OCI-LY7 (cell line): Measurements from ENCODE around the gene SIX1. TPM values are rescaled to one million over a fixed set of nuclear protein-coding genes. Genes with fewer than 3 reads are reported as not detected.

ENCODE experiments used
- BruUV-seq: library from RNA; stranded (reverse); fragments of 400-500 nt; replicated peaks from 2 replicates; lab custom pipeline; 2021; lab: Mats Ljungman, UMichigan
- CTCF ChIA-PET: fragments of 300-600 bp; sonication (Branson Sonifier 250); formaldehyde crosslinking; loops from one replicate; lab custom pipeline; 2022; ENCODE audit warnings: antibody characterized with exemption; ENCODE audit not compliant: unreplicated experiment; lab: Charles Lee
- POLR2A ChIA-PET: fragments of 300-600 bp; sonication (Branson Sonifier 250); formaldehyde crosslinking; loops from one replicate; lab custom pipeline; 2022; ENCODE audit warnings: antibody characterized with exemption; lab: Charles Lee
- DNase-seq: peaks from one replicate; pipeline ENCODE4 v3.0.0-alpha.2; 2015; ENCODE audit warnings: low spot score
- H2AFZ ChIP-seq: fragments of 200-600 bp; sonication (generic), shearing (Covaris generic); 2 replicates; pipeline ENCODE4 v1.6.1; 2014; ENCODE audit warnings: mild to moderate bottlenecking, antibody characterized with exemption, low read length, moderate library complexity
- H3K27ac ChIP-seq: fragments of 200-600 bp; sonication (generic); 2 replicates; pipeline ENCODE4 v1.5.1; 2014; ENCODE audit warnings: mixed run types, low read depth, mild to moderate bottlenecking, moderate library complexity, low read length, inconsistent platforms; ENCODE audit not compliant: poor library complexity, severe bottlenecking
- H3K36me3 ChIP-seq: fragments of 200-600 bp; sonication (generic); 2 replicates; pipeline ENCODE4 v1.6.1; 2014; ENCODE audit warnings: mild to moderate bottlenecking, antibody characterized with exemption, low read length, moderate library complexity, mixed read lengths; ENCODE audit not compliant: insufficient read depth
- H3K4me1 ChIP-seq: fragments of 200-600 bp; sonication (generic); 2 replicates; pipeline ENCODE4 v1.5.1; 2014; ENCODE audit warnings: mild to moderate bottlenecking, low read length; ENCODE audit not compliant: insufficient read depth, poor library complexity, severe bottlenecking
- H3K4me2 ChIP-seq: fragments of 200-600 bp; sonication (generic); 2 replicates; pipeline ENCODE4 v1.6.1; 2014; ENCODE audit warnings: mild to moderate bottlenecking, low read length
- H3K4me3 ChIP-seq: fragments of 200-600 bp; sonication (generic); 2 replicates; pipeline ENCODE4 v1.5.1; 2014; ENCODE audit warnings: mild to moderate bottlenecking, low read depth, low read length; ENCODE audit not compliant: poor library complexity, severe bottlenecking
- H3K79me2 ChIP-seq: fragments of 200-600 bp; sonication (generic); 2 replicates; pipeline ENCODE4 v1.6.1; 2016; ENCODE audit warnings: low read depth, mild to moderate bottlenecking, low read length, moderate library complexity, mixed read lengths; ENCODE audit not compliant: insufficient read depth
- H3K9me2 ChIP-seq: fragments of 200-600 bp; sonication (generic); 2 replicates; pipeline ENCODE4 v1.6.1; 2016; ENCODE audit warnings: mild to moderate bottlenecking, low read length, mixed read lengths; ENCODE audit not compliant: insufficient read depth
- H3K9me3 ChIP-seq: fragments of 200-600 bp; sonication (generic); 2 replicates; pipeline ENCODE4 v1.6.1; 2014; ENCODE audit warnings: mild to moderate bottlenecking, mixed run types, low read length, mixed read lengths
- H4K20me1 ChIP-seq: fragments of 200-600 bp; sonication (generic); 2 replicates; pipeline ENCODE4 v1.6.1; 2014; ENCODE audit warnings: mild to moderate bottlenecking, antibody characterized with exemption, low read length, moderate library complexity, mixed read lengths; ENCODE audit not compliant: insufficient read depth
- EZH2phosphoT487 ChIP-seq: fragments of 200-600 bp; sonication (generic); IDR thresholded peaks from 2 replicates; pipeline ENCODE4 v1.6.1; 2018; ENCODE audit warnings: low read depth, borderline replicate concordance, mild to moderate bottlenecking, mixed run types, antibody characterized with exemption, low read length, moderate library complexity, mixed read lengths
- intact Hi-C: fragments of 100-400 bp; cut with micrococcal nuclease; formaldehyde crosslinking; loops from one replicate; pipeline ENCODE4 v1.10.0; 2022; ENCODE audit not compliant: unreplicated experiment
- total RNA-seq, 2 experiments: library from RNA; depleted of rRNA in 1 of 2; stranded (reverse); fragments of >200 nt in 1 of 2; shearing (Covaris generic) in 1 of 2; gene quantifications; 2 replicates each; pipeline ENCODE4 v1.2.3, GENCODE V29; 2014 to 2022
- TF ChIP-seq, protein P1 (sequence below): fragments of 200-600 bp; sonication (generic); conservative IDR thresholded peaks from 2 replicates; pipeline ENCODE4 v1.5.1; 2014; ENCODE audit warnings: mild to moderate bottlenecking, antibody characterized with exemption, low read length, moderate library complexity, mixed read lengths

SIX1 gene
- total RNA-seq, 2 experiments from 2014 or later = 0.35 to 2.9 TPM

DNA sequence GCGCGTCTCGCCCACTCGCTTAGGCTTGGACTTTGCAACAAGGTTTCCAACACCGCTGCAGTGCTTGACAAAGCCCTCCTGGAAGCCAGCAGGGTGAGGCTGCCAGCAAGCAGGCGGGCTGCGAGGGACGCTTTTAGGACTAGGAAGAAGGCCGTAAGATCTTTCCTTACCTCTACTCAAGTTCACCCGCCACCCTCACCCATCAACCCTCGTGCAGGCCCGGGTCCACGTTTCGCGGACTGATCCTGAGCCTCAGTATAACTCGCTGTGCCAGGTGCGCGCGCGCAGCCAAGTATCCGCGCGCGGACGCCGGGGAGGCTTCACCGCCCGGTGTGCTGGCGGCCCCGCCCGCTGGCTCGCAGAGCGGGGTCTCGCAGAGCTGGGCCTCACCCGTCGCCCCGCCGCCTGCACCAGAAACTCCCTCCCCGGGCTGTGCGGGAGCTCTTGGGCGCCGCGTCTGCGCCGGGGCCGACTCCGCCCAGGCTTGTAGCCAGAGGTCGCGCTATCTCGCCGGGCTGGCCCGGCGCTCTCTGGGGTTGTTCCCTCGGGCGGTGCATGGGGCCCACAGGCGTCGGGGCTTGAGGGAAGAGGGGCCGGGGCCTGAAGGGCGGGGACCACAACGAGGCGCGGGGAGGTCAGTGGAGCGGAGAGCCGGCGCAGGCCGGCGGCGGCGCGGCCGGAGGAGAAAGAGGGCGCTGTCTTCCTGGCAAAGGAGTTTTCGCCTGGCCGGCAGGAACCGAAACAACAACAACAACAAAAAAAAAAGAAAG, 7.6 kb upstream of the SIX1 start:
- no peaks in the 10 kb centered on the region for H3K36me3 ChIP-seq
- H3K27ac ChIP-seq = peak overlapping the region; percentile 68
- H3K79me2 ChIP-seq = no peaks in the 10 kb centered on the region
- intact Hi-C loops = loop anchor here (1.0 to 2.0 kb wide), 3 partner anchors 78 to 368 kb away; partner anchors contain the start of genes MNAT1, SLC38A6 and TRMT5
- ChIA-PET POLR2A (interaction anchor here (0.6 to 1.4 kb wide), 3 partner anchors 12 to 370 kb away, joined by 4 to 6 read pairs (median 4); no protein-coding TSS in a partner anchor), CTCF (no interaction called here)
- peak; percentile 94 for DNase-seq
- H4K20me1 ChIP-seq = no peaks in the 10 kb centered on the region
- peak overlapping the region; percentile 99 for H2AFZ ChIP-seq
- H3K4me3 ChIP-seq = peak overlapping the region; percentile 70
- H3K4me1 ChIP-seq = peaks cover 37% of the 10 kb centered on the region
- no peaks in the 10 kb centered on the region for H3K9me3 ChIP-seq
- peak overlapping the region; percentile 96 for H3K4me2 ChIP-seq
- H3K9me2 ChIP-seq = no peaks in the 10 kb centered on the region
- BruUV-seq = no TSS peak
- TF ChIP-seq, protein P1, sequence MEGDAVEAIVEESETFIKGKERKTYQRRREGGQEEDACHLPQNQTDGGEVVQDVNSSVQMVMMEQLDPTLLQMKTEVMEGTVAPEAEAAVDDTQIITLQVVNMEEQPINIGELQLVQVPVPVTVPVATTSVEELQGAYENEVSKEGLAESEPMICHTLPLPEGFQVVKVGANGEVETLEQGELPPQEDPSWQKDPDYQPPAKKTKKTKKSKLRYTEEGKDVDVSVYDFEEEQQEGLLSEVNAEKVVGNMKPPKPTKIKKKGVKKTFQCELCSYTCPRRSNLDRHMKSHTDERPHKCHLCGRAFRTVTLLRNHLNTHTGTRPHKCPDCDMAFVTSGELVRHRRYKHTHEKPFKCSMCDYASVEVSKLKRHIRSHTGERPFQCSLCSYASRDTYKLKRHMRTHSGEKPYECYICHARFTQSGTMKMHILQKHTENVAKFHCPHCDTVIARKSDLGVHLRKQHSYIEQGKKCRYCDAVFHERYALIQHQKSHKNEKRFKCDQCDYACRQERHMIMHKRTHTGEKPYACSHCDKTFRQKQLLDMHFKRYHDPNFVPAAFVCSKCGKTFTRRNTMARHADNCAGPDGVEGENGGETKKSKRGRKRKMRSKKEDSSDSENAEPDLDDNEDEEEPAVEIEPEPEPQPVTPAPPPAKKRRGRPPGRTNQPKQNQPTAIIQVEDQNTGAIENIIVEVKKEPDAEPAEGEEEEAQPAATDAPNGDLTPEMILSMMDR = peak; percentile 81
- no peak for TF ChIP-seq EZH2phosphoT487

DNA sequence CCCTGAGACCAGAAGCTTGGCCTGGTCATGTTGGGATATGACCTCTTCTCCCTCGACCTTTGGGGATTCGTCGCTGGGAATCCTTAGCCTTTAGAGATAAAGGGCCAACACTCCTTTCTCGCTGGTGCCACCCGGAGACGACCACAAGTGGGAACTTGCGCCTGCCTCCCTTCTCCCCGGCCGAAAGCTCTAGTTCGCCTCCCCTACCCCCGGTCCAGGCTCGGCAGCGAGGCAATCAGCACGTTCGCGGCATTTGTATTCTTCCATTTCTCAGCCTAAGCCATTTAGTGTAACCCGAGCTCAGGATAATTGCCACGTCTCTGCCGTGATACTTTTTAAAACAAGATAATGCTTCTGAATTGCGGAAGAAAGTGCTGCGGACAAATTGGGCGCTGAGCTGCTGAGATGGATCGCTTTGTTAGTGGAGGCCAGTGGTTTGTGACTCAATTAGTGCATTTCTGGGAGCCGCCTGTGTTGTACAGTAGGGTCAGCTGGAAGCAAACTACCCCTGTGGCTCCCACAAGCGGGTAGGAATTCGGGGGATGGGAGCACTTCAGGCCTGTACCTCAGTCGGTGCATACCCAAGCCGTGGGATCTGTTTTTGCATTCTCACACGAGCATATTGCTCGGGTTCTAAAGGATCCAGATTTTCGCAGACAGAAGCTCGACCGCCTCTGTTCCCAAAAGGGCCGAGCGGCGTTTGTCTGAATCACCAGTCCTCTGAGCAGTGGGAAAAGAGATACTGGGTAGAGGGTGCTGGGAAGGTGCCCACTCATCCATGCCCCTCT, 6.8 kb upstream of the SIX1 start:
- no peaks in the 10 kb centered on the region for H3K9me2 ChIP-seq
- H2AFZ ChIP-seq = peak overlapping the region; percentile 99
- no TSS peak for BruUV-seq
- no peaks in the 10 kb centered on the region for H3K79me2 ChIP-seq
- intact Hi-C loops = loop anchor here (2.0 kb wide), 1 partner anchor 79 kb away; the partner anchor contains the start of gene MNAT1
- H3K36me3 ChIP-seq = no peaks in the 10 kb centered on the region
- peak overlapping the region; percentile 70 for H3K4me3 ChIP-seq
- peaks cover 34% of the 10 kb centered on the region for H3K4me1 ChIP-seq
- no peak for TF ChIP-seq EZH2phosphoT487
- TF ChIP-seq, protein P1 = no peak
- H3K27ac ChIP-seq = peak overlapping the region; percentile 68
- no peaks in the 10 kb centered on the region for H3K9me3 ChIP-seq
- CTCF ChIA-PET = no interaction called here
- H3K4me2 ChIP-seq = peak overlapping the region; percentile 96
- no peaks in the 10 kb centered on the region for H4K20me1 ChIP-seq
- POLR2A ChIA-PET = interaction anchor here (0.5 to 1.4 kb wide), 4 partner anchors 11 to 371 kb away, joined by 3 to 6 read pairs (median 4); no protein-coding TSS in a partner anchor
- DNase-seq = no peak
